Gastroesophageal sphincter (tissue), 4 donors: Measurements from ENCODE around the gene HOXA5. TPM values are rescaled to one million over a fixed set of nuclear protein-coding genes. Genes with fewer than 3 reads are reported as not detected.

ENCODE experiments used
- ATAC-seq: fragments of 150-250 bp; one replicate; pipeline ENCODE4 v1.9.1; 2016; ENCODE audit warnings: mild to moderate bottlenecking, moderate library complexity
- H3K27ac ChIP-seq, 4 donors: fragments of 200-600 bp; sonication (generic) in 3 of 4; 1 replicate in 3 of 4; 2 replicates in 1 of 4; pipeline ENCODE4 v1.5.1; 2016 to 2019
- H3K27me3 ChIP-seq: fragments of 200-600 bp; sonication (generic); one replicate; pipeline ENCODE4 v1.5.1; 2019
- H3K36me3 ChIP-seq, 2 donors: fragments of 200-600 bp; sonication (generic); one replicate each; pipeline ENCODE4 v1.5.1; 2019; ENCODE audit warnings: control low read depth in 1 of 2
- H3K4me1 ChIP-seq, 3 donors: fragments of 200-600 bp; sonication (generic); 1 replicate in 2 of 3; 2 replicates in 1 of 3; pipeline ENCODE4 v1.5.1; 2016 to 2019; ENCODE audit warnings: control low read depth in 2 of 3
- H3K4me3 ChIP-seq, 2 donors: fragments of 200-600 bp; sonication (generic); one replicate each; pipeline ENCODE4 v1.5.1; 2019; ENCODE audit warnings: mild to moderate bottlenecking in 1 of 2, moderate library complexity in 1 of 2
- H3K9me3 ChIP-seq, 3 donors: fragments of 200-600 bp; sonication (generic); one replicate each; pipeline ENCODE4 v1.5.1; 2017 to 2019; ENCODE audit warnings: control low read depth in 2 of 3
- CTCF ChIP-seq, 4 experiments: fragments of 200-600 bp in 2 of 4; fragments of 450-650 bp in 2 of 4; sonication (generic) in 1 of 4; IDR thresholded peaks; one replicate each; pipeline ENCODE4 v1.5.1; 2017 to 2019; ENCODE audit warnings: antibody characterized with exemption in 4 of 4, mild to moderate bottlenecking in 2 of 4, moderate library complexity in 2 of 4
- EP300 ChIP-seq: sonication (generic); formaldehyde crosslinking; IDR thresholded peaks from one replicate; pipeline ENCODE4 v1.6.1; 2017; ENCODE audit warnings: antibody characterized with exemption, mild to moderate bottlenecking
- POLR2A ChIP-seq, 2 donors: fragments of 450-650 bp; IDR thresholded peaks; one replicate each; pipeline ENCODE4 v1.6.1; 2017; ENCODE audit warnings: antibody characterized with exemption in 2 of 2, mild to moderate bottlenecking in 2 of 2, moderate library complexity in 1 of 2
- POLR2AphosphoS5 ChIP-seq: sonication (generic); formaldehyde crosslinking; IDR thresholded peaks from one replicate; pipeline ENCODE4 v1.6.1; 2017; ENCODE audit warnings: antibody characterized with exemption
- WGBS, 2 donors: methylation state at CpG; one replicate each; pipeline ENCODE4 v1.1.5; 2018; ENCODE audit warnings: low coverage in 1 of 2; 5-methylcytosine and 5-hydroxymethylcytosine counted together
- total RNA-seq, 4 donors: library from RNA; depleted of rRNA; stranded (reverse); fragments of >200 nt; gene quantifications; one replicate each; pipeline ENCODE4 v1.1.0, GENCODE V29; 2016

The HOXA5 gene
- total RNA-seq, 4 donors from 2014 or later: 11.0 to 34.6 (median 29.3) TPM

GRCh38 chr7:27177795-27178320, 34.4 kb upstream of the HOXA5 start:
- TF ChIP-seq POLR2AphosphoS5: no peak
- TF ChIP-seq EP300: no peak
- TF ChIP-seq CTCF (IDR thresholded peaks at IDR 0.05): no peak
- no peak for TF ChIP-seq POLR2A (IDR thresholded peaks at IDR 0.05)
- WGBS, 2 donors: 92 to 100% methylated on average over 4 to 5 of the region's 5 CpGs
- H3K27ac ChIP-seq: no peak overlapping the region
- no peak overlapping the region for H3K4me3 ChIP-seq
- H3K27me3 ChIP-seq: peaks cover 100% of the 10 kb centered on the region
- H3K36me3 ChIP-seq: no peaks in the 10 kb centered on the region
- no peaks in the 10 kb centered on the region for H3K9me3 ChIP-seq
- peaks cover 0 to 31% (median 16%) of the 10 kb centered on the region in 3 donors for H3K4me1 ChIP-seq
- ATAC-seq: no peak

GRCh38 chr7:27176962-27177794, 33.7 kb upstream of the HOXA5 start:
- H3K27me3 ChIP-seq: peaks cover 100% of the 10 kb centered on the region
- H3K4me1 ChIP-seq: peaks cover 0 to 36% (median 18%) of the 10 kb centered on the region in 3 donors
- WGBS, 2 donors: 82 to 85% methylated on average over 10 to 15 of the region's 22 CpGs
- TF ChIP-seq POLR2A (IDR thresholded peaks at IDR 0.05): no peak
- TF ChIP-seq CTCF (IDR thresholded peaks at IDR 0.05): no peak
- no peak for TF ChIP-seq POLR2AphosphoS5
- TF ChIP-seq EP300: no peak
- no peak for ATAC-seq
- H3K27ac ChIP-seq: no peak overlapping the region
- H3K4me3 ChIP-seq: no peak overlapping the region
- no peaks in the 10 kb centered on the region for H3K36me3 ChIP-seq
- H3K9me3 ChIP-seq: no peaks in the 10 kb centered on the region

GRCh38 chr7:27176524-27176845, 33.0 kb upstream of the HOXA5 start:
- no peak for ATAC-seq
- TF ChIP-seq EP300 (no peak), POLR2AphosphoS5 (no peak), POLR2A (IDR thresholded peaks at IDR 0.05) (no peak), CTCF (IDR thresholded peaks at IDR 0.05) (no peak)
- peaks cover 100% of the 10 kb centered on the region for H3K27me3 ChIP-seq
- 80 to 100% methylated on average over 1 of the region's 3 CpGs for WGBS, 2 donors
- H3K36me3 ChIP-seq: no peaks in the 10 kb centered on the region
- H3K4me1 ChIP-seq: peaks cover 0 to 36% (median 18%) of the 10 kb centered on the region in 3 donors
- no peak overlapping the region for H3K4me3 ChIP-seq
- H3K9me3 ChIP-seq: no peaks in the 10 kb centered on the region
- no peak overlapping the region for H3K27ac ChIP-seq

GRCh38 chr7:27175626-27176523, 32.4 kb upstream of the HOXA5 start:
- H3K27ac ChIP-seq: no peak overlapping the region
- no peak overlapping the region for H3K4me3 ChIP-seq
- peaks cover 0 to 36% (median 18%) of the 10 kb centered on the region in 3 donors for H3K4me1 ChIP-seq
- H3K27me3 ChIP-seq: peaks cover 100% of the 10 kb centered on the region
- WGBS, 2 donors: 82 to 89% methylated on average over 3 to 4 of the region's 40 CpGs
- no peaks in the 10 kb centered on the region for H3K36me3 ChIP-seq
- H3K9me3 ChIP-seq: no peaks in the 10 kb centered on the region
- no peak for ATAC-seq
- TF ChIP-seq EP300: no peak
- TF ChIP-seq POLR2AphosphoS5: no peak
- no peak for TF ChIP-seq CTCF (IDR thresholded peaks at IDR 0.05)
- TF ChIP-seq POLR2A (IDR thresholded peaks at IDR 0.05): no peak
